ENCODE results near the gene C8G. TPM values are rescaled to one million over a fixed set of nuclear protein-coding genes. Genes with fewer than 3 reads are reported as not detected.
A peak's percentile ranks its signal among the peaks of the same experiment; 100 is the strongest.

The C8G gene
- total RNA-seq, 4 donors from 2014 or later, result 1.7 to 5.2 TPM; not detected in 2

GRCh38 chr9:136949817-136950655 lies 5.0 kb downstream of the C8G start:
- in situ Hi-C loops (cut with MboI; ENCODE audit: low sequenced_read_pairs in 4 of 4), result loop anchor here in 2 of 4 donors (10.0 to 25.0 kb wide), 2 partner anchors 85 to 163 kb away; partner anchors contain the start of genes CCDC183 (in 1 of the 2), FUT7 (in 1 of the 2) and TMEM141 (in 1 of the 2)
- Histone ChIP-seq H3K27ac (peak overlapping the region; percentile 85 to 91 (median 87)), H3K4me1 (peaks cover 6 to 26% of the 10 kb centered on the region in 2 donors), H3K27me3 (no peaks in the 10 kb centered on the region), H3K4me3 (peak overlapping the region; percentile 67 to 82 (median 79)), H3K9me3 (no peaks in the 10 kb centered on the region), H3K36me3 (no peaks in the 10 kb centered on the region)
- TF ChIP-seq POLR2A (IDR thresholded peaks at IDR 0.05), result peak; percentile 84 to 85
- TF ChIP-seq, protein P1, sequence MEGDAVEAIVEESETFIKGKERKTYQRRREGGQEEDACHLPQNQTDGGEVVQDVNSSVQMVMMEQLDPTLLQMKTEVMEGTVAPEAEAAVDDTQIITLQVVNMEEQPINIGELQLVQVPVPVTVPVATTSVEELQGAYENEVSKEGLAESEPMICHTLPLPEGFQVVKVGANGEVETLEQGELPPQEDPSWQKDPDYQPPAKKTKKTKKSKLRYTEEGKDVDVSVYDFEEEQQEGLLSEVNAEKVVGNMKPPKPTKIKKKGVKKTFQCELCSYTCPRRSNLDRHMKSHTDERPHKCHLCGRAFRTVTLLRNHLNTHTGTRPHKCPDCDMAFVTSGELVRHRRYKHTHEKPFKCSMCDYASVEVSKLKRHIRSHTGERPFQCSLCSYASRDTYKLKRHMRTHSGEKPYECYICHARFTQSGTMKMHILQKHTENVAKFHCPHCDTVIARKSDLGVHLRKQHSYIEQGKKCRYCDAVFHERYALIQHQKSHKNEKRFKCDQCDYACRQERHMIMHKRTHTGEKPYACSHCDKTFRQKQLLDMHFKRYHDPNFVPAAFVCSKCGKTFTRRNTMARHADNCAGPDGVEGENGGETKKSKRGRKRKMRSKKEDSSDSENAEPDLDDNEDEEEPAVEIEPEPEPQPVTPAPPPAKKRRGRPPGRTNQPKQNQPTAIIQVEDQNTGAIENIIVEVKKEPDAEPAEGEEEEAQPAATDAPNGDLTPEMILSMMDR (IDR thresholded peaks at IDR 0.05 in 4 of 5, conservative IDR thresholded peaks at IDR 0.05 in 1 of 5), result peak in 3 of 5 experiments; percentile 37 to 51 (median 37)
- ATAC-seq, result peak; percentile 89 to 91
- DNase-seq, result peak; percentile 92 to 96
- intact Hi-C loops (cut with DNase I; ENCODE audit: low total_unique reads), result loop anchor here (2.0 kb wide), 2 partner anchors 43 to 63 kb away; partner anchors contain the start of genes PAXX and TRAF2

GRCh38 chr9:136950656-136951276 lies 5.7 kb downstream of the C8G start:
- peaks cover 6 to 25% of the 10 kb centered on the region in 2 donors for H3K4me1 ChIP-seq
- H3K9me3 ChIP-seq, result no peaks in the 10 kb centered on the region
- peak overlapping the region; percentile 67 to 82 (median 79) for H3K4me3 ChIP-seq
- ATAC-seq (peak; percentile 14 to 22), DNase-seq (no peak)
- H3K36me3 ChIP-seq, result no peaks in the 10 kb centered on the region
- intact Hi-C loops (cut with DNase I; ENCODE audit: low total_unique reads) (loop anchor here (2.0 kb wide), 2 partner anchors 42 to 64 kb away; partner anchors contain the start of genes PAXX and TRAF2), in situ Hi-C loops (cut with MboI; ENCODE audit: low sequenced_read_pairs in 4 of 4) (no loop called here)
- TF ChIP-seq, protein P1 (IDR thresholded peaks at IDR 0.05 in 4 of 5, conservative IDR thresholded peaks at IDR 0.05 in 1 of 5), result no peak
- no peak for TF ChIP-seq POLR2A (IDR thresholded peaks at IDR 0.05)
- peak overlapping the region; percentile 85 to 91 (median 87) for H3K27ac ChIP-seq
- H3K27me3 ChIP-seq, result no peaks in the 10 kb centered on the region

GRCh38 chr9:136951541-136952320 lies 6.7 kb downstream of the C8G start, which contains the start of gene LCN12:
TSS of gene LCN12 (plus strand) at chr9:136952273. CDS start at chr9:136952328, 55 bp downstream.
- Histone ChIP-seq H3K27me3 (no peaks in the 10 kb centered on the region), H3K4me3 (no peak within 1 kb of the TSS), H3K4me1 (peaks cover 6 to 22% of the 10 kb centered on the region in 2 donors), H3K36me3 (no peaks in the 10 kb centered on the region), H3K27ac (peak within 1 kb of the TSS in 2 of 4 donors; percentile 89 to 91), H3K9me3 (no peaks in the 10 kb centered on the region)
- intact Hi-C loops (cut with DNase I; ENCODE audit: low total_unique reads), result loop anchor here (2.0 kb wide), 2 partner anchors 41 to 65 kb away; partner anchors contain the start of genes PAXX and TRAF2
- no peak for DNase-seq
- TF ChIP-seq POLR2A (IDR thresholded peaks at IDR 0.05), result no peak
- TF ChIP-seq, protein P1 (IDR thresholded peaks at IDR 0.05 in 4 of 5, conservative IDR thresholded peaks at IDR 0.05 in 1 of 5), result no peak
- in situ Hi-C loops (cut with MboI; ENCODE audit: low sequenced_read_pairs in 4 of 4), result no loop called here
- ATAC-seq, result no peak

DNA sequence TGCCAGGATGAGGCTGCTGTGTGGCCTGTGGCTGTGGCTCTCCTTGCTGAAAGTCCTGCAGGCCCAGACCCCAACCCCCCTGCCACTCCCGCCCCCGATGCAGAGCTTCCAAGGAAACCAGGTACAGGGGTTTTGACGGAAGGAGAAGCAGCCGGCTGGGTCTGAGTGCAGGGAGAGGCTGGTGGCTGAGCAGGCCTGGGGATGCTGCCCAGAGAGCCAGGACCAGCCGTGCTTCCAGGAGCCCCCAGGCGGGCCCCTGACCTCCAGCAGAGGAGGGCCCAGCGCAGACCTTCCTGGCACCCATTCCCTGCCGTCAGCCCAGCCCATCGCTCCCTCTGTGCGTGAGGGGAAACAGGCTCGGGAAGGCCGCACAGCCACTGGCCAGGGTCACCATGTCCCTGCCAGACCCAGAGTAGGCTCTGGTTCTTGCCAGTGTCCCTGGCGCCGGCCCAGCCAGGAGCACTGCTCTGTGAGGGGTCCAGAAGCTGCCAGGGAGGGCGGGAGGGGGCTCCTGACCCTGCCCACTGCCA lies 7.3 kb downstream of the C8G start:
- H3K9me3 ChIP-seq, result no peaks in the 10 kb centered on the region
- H3K4me3 ChIP-seq, result no peak overlapping the region
- H3K27ac ChIP-seq, result no peak overlapping the region
- intact Hi-C loops (cut with DNase I; ENCODE audit: low total_unique reads), result no loop called here
- H3K27me3 ChIP-seq, result no peaks in the 10 kb centered on the region
- no peak for DNase-seq
- H3K4me1 ChIP-seq, result peaks cover 4 to 16% of the 10 kb centered on the region in 2 donors
- ATAC-seq, result no peak
- TF ChIP-seq, protein P1 (IDR thresholded peaks at IDR 0.05 in 4 of 5, conservative IDR thresholded peaks at IDR 0.05 in 1 of 5), result no peak
- TF ChIP-seq POLR2A (IDR thresholded peaks at IDR 0.05), result no peak
- in situ Hi-C loops (cut with MboI; ENCODE audit: low sequenced_read_pairs in 4 of 4), result no loop called here
- no peaks in the 10 kb centered on the region for H3K36me3 ChIP-seq
